Left renal pelvis (tissue), 4 donors: ENCODE data around the gene CCNL1. TPM values are rescaled to one million over a fixed set of nuclear protein-coding genes. Genes with fewer than 3 reads are reported as not detected.
"Not testable (repeated sequence)": the region's sequence is repeated elsewhere in the genome, so short reads cannot be mapped to it uniquely, and the experiment has no call there.

Experiments
- DNase-seq, 4 donors: peaks; one replicate each; pipeline ENCODE4 v3.0.0-alpha.2; 2013; ENCODE audit warnings: low read depth in 4 of 4, low spot score in 3 of 4
- polyA plus RNA-seq, 4 donors: library from polyadenylated mRNA; unstranded; fragments of 120-200 nt; gene quantifications; one replicate each; pipeline ENCODE4 v1.2.1, GENCODE V29; 2013; ENCODE audit not compliant: insufficient read length in 4 of 4

The CCNL1 gene
- polyA plus RNA-seq, 4 donors: 146 to 453 (median 186) TPM

- no peak for DNase-seq
Measured at GRCh38 chr3:157109267-157110141, 50.4 kb downstream of the CCNL1 start.

GRCh38 chr3:157107644-157108133 is 52.3 kb downstream of the CCNL1 start:
- DNase-seq: no peak

DNA sequence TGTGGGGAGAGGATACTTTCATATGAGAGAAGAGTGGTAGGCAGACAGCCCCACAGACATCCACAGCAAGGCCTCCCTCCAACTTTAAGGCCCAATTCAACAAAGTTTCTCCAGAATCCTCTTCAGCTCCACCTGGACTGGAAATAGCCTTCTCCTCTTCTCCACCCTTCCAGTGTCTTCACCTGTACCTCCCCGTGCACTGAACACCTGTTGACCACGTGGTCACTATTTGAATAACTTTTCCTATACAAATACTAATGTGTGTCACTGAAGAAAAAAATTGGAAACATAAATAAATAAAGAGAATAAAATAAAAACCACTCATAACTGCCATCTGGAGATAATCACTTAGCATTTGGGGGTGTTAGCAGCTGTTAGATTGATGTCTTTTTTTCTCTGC is 52.9 kb downstream of the CCNL1 start:
- DNase-seq: no peak

DNA sequence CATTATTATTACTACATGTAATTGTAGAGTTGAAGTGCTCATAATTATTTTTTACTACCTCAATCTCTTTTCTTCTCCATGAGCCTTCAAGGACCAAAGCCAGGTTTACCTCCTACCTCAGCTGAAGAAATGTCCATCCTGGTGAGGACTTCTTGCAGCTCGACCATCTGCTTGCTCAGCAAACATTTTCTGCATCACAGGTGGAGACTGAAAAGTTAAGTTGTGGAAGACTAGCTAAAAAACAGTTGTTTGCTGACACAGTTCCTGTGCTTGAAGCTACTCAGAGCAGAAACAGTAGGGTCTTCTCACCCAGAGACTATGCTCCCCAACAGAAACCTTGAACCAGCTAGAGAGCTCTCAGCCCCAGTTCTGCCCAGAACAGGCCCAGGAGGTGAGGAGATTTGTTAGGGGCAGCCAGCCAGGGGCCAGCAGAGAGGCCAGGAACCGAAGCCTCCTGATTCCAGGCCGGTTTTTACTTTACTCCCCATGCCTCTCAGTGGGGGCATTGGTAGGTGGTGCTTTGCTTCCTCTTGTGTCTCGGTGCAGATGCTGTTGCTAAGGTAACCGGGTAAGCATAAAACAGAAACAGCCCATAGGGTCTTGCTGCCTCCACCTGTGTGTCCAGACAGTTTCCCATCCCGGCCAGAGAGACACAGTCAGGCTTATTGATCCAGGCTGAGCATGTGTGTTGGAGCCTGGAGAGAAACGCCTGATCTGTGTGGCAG is 54.9 kb downstream of the CCNL1 start:
- DNase-seq: no peak

GRCh38 chr3:157104521-157104920 is 55.4 kb downstream of the CCNL1 start:
- DNase-seq: no peak

DNA sequence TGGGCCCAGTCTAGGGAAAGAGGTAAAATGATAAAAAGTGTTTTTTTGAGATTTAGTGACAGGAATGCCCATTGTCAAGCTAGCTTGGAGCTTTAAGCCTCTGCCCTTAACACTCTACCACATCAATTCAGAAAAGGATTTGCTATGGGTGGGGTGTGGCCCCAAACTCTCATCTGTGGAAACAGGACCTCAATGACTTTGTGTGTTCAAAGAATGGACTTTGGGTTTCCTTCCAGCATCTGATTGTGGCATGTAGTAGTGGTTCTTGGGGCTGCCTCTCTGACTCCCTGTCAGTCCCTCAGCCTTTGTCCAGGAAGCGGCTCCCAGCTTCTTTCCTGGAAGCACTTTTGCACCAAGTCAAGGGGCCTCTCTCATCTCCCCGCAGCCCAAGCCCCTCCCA is 56.1 kb downstream of the CCNL1 start:
- no peak for DNase-seq

GRCh38 chr3:157103280-157103679 is 56.7 kb downstream of the CCNL1 start:
- DNase-seq: no peak

DNA sequence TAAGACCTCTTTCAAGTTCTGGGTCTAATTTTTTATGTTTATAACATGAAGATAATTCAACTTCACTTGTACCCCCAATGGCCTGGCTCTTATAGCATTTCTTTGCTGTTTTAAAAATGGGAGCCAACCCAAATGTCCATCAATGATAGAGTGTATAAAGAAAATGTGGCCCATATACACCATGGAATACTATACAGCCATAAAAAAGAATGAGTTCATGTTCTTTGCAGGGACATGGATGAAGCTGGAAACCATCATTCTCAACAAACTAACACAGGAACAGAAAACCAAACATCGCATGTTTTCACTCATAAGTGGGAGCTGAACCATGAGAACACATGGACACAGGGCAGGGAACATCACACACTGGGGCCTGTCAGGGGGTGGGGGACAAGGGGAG is 57.4 kb downstream of the CCNL1 start:
- not testable (repeated sequence) for DNase-seq

DNA sequence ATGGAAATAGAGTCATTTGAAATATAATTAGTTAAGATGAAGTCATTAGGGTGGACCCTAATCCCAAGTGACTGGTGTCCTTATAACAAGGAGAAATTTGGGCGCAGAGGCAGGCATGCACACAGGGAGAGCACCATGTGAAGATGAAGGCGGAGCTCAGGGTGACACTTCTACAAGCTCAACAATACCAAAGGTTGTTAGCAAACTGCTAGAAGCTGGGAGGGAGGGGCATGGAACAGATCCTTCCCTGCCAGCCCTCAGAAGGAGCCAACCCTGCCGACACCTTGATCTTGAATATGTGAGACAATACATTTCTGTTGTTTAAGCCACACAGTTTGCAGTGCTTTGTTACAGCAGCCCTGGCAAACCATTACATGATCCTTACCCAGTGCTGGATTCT is 57.8 kb downstream of the CCNL1 start:
- DNase-seq: no peak

DNA sequence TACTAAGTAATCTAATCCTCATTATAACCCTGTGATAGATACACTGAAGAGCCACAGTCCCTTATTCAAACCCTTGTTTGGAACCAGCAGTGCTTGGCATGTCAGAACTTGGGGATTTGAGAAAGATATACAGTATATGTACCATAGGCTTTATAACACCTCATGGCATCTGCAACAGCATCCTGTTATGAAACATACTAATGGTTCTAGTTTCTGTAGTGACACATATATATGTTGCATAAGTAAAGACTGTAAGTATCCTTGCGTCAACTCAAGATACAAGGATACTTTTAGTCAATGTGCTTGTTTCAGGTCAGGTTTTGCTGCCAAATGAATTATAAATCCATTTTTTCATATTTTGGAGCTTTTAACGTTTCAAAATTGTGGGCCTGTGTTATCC is 58.5 kb downstream of the CCNL1 start:
- DNase-seq: no peak

DNA sequence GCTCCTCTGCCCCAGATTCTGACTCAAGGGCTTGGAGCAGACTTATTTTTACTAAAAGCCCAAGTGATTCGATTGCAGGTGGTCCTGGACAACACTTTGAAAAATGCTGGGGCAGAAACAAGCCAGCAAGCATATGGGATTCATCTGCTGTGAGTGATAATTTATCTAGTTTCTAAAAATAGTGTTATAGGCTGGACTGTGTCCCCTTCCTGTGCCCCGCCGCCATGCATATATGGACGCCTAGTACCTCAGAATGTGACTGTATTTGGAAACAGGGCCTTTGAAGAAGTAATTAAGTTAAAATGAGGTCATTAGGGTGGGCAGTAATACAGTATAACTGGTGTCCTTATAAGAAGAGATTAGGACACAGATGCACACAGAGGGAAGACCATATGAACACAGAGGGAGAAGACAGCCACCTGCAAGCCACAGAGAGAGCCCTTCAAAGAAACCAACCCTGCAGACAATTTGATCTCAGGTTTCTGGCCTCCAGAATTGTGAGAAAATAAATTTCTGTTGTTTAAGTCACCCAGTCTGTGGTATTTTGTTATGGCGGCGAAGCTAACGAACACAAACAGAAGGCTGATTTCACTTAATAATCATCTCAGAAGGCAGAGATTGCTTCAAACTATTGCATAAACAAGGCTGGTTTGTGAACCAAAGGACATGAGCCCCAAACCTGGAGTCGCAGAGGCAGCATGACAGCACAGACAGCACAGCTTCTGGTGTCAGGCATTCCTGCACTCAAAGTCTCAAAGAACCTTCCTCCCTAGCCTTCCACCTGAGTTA is 59.1 kb downstream of the CCNL1 start:
- DNase-seq: no peak

GRCh38 chr3:157100096-157100477 is 59.9 kb downstream of the CCNL1 start:
- DNase-seq: no peak

DNA sequence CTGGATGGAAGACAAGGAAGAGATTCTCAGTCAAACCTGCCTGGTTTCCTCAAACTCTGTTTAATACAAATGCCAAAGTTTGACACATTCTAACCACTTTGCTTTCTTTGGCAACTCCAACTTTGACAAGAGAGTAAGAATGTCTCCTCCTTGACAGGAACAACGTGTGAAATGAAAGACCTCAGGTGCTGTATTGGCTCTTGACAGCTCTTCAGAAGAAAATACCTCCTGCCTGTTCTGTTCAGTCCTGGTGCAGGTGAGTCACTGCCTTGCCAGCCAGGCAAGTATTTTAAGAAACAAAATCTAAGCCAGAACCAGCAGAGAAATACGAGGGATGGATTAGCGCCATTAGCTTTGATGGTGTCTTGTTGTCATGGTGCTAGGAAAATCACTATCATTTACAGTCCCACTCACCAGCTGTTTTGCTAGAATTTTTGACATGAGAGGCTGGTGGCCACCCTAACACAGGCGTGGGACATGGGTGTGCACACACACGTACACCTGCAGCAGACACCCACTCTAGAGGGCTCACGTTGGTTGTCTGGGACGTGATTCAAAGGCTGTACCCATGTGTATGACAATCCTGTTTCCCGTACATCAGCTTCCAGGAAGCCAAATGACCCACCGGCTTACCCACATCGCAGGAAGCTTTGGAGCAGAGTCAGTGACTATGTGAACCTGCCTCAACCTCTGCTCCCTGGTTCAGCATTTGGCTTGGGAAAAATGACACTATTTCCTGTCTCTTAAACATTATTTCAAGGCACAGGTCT is 60.4 kb downstream of the CCNL1 start:
- no peak for DNase-seq

- DNase-seq: no peak
Measured at GRCh38 chr3:157098823-157099185, 61.1 kb downstream of the CCNL1 start.

DNA sequence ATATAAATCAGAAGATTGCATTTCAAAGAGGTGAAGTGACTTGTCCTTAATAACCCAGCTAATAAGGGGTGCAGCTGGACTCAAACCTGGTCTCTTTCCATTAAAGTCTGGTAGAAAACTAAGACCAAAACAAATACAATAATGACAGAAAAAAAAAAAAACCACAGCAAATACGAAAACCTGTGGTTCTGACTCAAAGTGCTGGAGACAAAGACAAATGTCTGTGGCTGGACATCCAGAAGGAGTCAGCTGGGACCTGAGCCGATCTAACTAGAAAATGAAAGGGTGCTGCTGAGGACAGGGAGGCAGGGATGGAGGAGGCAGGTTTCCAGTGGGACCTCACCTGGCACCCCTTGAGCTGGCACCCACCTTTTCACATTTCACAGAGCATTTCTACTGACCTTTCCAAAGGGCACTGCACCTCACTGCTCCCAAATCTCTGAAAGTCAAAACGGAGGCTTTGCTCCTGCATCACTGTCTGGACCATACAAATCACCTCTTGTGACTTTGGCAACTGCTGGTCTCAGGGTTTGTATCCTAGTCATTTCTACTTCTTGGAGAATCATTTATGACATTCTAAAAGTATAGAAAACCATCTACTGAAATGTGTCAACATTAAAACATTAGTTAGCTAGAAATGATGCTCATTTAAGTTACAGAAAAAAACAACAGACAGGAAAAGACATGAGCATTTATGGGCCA is 61.7 kb downstream of the CCNL1 start:
- no peak for DNase-seq
